Tibial artery (tissue), 4 donors: ENCODE measurements around the gene SLX9.

Experiments used
- DNase-seq, 2 donors: peaks; one replicate each; pipeline ENCODE4 v3.0.0-alpha.2; 2019
- H3K27ac ChIP-seq, 2 donors: fragments of 200-600 bp; sonication (generic) in 1 of 2; 1 replicate in 1 of 2; 2 replicates in 1 of 2; pipeline ENCODE4 v1.5.1; 2018 to 2019; ENCODE audit warnings: mild to moderate bottlenecking in 1 of 2
- H3K27me3 ChIP-seq, 2 donors: fragments of 200-600 bp; sonication (generic) in 1 of 2; one replicate each; pipeline versions ENCODE4 v1.5.1 to v1.6.0; 2016 to 2019
- H3K36me3 ChIP-seq, 3 donors: fragments of 200-600 bp; sonication (generic) in 2 of 3; one replicate each; pipeline ENCODE4 v1.5.1; 2016 to 2019; ENCODE audit warnings: mild to moderate bottlenecking in 2 of 3
- H3K4me1 ChIP-seq, 4 donors: fragments of 200-600 bp; sonication (generic) in 2 of 4; 1 replicate in 3 of 4; 2 replicates in 1 of 4; pipeline ENCODE4 v1.5.1; 2016 to 2019
- H3K4me3 ChIP-seq, 2 donors: fragments of 200-600 bp; sonication (generic) in 1 of 2; 1 replicate in 1 of 2; 2 replicates in 1 of 2; pipeline ENCODE4 v1.5.1; 2018 to 2019; ENCODE audit warnings: mild to moderate bottlenecking in 2 of 2
- H3K9me3 ChIP-seq, 3 donors: fragments of 200-600 bp; sonication (generic) in 1 of 3; one replicate each; pipeline ENCODE4 v1.5.1; 2016 to 2019
- intact Hi-C: fragments of 100-400 bp; cut with DNase I; formaldehyde crosslinking; loops from one replicate; pipeline ENCODE4 v1.15.0; 2023; ENCODE audit warnings: low total_unique reads
- TF ChIP-seq, protein P1 (sequence below), 2 experiments: fragments of 200-600 bp in 1 of 2; fragments of 450-650 bp in 1 of 2; IDR thresholded peaks; one replicate each; pipeline ENCODE4 v1.5.1; 2017 to 2019; ENCODE audit warnings: antibody characterized with exemption in 2 of 2, mild to moderate bottlenecking in 1 of 2, moderate library complexity in 1 of 2

Gene SLX9

DNA sequence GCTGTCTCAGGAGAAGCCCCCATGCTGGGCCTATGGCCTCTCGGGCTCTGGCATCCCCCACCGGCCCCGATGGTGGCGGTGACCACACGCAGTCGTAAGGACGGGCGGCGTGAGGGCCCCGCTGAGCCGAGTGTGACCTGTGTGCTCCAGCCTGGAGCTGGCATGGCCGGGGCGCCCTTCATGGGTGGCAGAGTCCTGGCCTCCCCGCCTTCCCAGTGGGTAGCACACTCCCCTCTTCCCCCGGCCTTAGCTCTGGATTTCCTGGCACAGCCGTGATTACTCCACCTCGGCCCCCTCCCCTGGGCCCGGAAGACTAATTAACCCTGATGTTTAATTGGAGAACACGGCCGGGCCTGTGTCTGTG, 44.6 kb downstream of the SLX9 start:
- H3K27me3 ChIP-seq, result no peaks in the 10 kb centered on the region
- TF ChIP-seq, protein P1, sequence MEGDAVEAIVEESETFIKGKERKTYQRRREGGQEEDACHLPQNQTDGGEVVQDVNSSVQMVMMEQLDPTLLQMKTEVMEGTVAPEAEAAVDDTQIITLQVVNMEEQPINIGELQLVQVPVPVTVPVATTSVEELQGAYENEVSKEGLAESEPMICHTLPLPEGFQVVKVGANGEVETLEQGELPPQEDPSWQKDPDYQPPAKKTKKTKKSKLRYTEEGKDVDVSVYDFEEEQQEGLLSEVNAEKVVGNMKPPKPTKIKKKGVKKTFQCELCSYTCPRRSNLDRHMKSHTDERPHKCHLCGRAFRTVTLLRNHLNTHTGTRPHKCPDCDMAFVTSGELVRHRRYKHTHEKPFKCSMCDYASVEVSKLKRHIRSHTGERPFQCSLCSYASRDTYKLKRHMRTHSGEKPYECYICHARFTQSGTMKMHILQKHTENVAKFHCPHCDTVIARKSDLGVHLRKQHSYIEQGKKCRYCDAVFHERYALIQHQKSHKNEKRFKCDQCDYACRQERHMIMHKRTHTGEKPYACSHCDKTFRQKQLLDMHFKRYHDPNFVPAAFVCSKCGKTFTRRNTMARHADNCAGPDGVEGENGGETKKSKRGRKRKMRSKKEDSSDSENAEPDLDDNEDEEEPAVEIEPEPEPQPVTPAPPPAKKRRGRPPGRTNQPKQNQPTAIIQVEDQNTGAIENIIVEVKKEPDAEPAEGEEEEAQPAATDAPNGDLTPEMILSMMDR (IDR thresholded peaks at IDR 0.05), result no peak
- H3K27ac ChIP-seq, result peak overlapping the region; percentile 89 to 92
- H3K9me3 ChIP-seq, result no peaks in the 10 kb centered on the region
- intact Hi-C loops, result loop anchor here (5.0 kb wide), 1 partner anchor 48 kb away; no protein-coding TSS in a partner anchor
- peaks cover 0 to 2% (median 0%) of the 10 kb centered on the region in 3 donors for H3K36me3 ChIP-seq
- H3K4me1 ChIP-seq, result peaks cover 0 to 76% (median 50%) of the 10 kb centered on the region in 4 donors
- DNase-seq, result peak in 1 of 2 donors; percentile 71
- no peak overlapping the region for H3K4me3 ChIP-seq

DNA sequence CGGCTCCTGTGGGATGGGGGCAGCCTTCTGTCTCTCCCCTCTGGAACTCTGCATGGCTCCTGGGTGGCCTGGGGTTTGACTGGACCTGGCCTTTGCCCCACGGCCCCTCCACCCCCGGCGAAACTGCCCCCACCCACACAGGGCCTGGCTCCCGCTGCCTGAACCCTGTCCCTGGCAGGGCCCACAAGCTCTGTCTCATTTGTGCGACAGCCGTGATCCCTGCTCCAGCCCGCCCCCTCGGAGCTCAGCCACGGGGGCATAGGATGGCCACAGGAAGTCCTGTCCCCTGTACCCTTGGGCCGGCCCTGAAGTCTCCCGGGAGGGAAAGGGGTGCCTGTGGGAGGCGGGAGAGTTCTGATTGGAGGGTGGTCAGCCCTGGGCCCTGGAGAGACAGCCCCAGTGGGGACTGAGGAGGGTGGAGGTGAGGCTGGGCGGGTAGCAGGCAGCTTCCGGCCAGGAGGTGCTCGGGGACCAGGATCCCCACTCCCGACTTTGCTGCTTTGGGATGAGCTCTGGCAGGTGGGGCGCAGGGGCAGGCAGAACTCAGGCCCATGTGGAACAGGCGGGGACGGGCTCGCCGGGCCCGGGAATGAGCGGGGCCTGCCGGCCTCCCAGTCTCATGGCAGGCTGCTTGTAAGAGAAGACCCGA, 45.1 kb downstream of the SLX9 start:
- Histone ChIP-seq H3K36me3 (no peaks in the 10 kb centered on the region), H3K4me1 (peaks cover 0 to 71% (median 48%) of the 10 kb centered on the region in 4 donors), H3K4me3 (no peak overlapping the region), H3K27me3 (no peaks in the 10 kb centered on the region), H3K27ac (peak overlapping the region; percentile 89 to 92), H3K9me3 (no peaks in the 10 kb centered on the region)
- TF ChIP-seq, protein P1 (IDR thresholded peaks at IDR 0.05), result no peak
- intact Hi-C loops, result loop anchor here (5.0 kb wide), 1 partner anchor 47 kb away; no protein-coding TSS in a partner anchor
- peak; percentile 24 to 91 for DNase-seq

DNA sequence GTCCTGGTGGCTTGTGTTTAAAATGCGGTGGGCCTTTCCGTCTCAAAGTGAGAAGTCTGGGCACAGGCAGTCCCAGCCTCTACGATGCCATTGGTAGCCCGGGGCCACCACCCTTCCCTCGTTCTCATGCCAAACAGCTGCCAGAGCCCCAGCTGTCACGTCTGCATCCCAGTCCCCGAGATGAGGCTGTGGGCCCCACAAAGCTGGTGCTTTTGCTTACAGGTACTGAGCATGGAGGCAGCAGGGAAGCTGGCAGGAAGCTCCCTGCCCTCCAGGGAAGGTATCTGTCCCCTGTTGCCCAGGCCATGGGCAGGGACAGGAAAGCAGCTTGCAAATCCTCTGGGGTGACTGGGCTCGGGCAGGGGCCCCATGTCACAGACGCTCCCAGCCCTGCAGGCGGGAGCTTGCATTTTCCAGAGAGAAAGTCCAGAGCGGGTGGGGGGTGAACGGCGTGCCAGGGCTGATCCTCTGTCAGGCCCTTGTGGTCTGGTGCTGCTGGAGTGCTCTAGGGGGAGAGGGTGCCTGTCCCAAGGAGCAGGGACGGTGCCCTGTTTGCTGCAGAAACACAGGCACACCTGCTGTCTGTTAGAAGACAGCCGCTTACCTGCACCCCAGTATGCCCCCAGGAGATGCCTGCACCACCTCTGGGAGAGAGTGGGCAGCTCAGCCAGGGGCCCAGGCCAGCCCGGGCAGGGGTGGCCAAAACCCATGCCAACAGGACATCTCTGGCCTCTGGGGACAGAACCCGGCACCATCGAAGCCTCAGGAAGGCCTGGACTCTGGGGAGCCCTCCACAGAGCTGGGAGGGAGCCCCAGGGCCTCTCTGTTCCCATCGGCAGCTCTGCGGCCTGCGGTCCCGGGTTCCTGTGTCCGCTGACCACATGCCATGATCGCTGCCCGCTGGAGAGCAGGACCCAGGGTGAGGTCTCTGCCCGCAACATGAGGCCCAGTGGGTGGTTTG, 45.9 kb downstream of the SLX9 start:
- intact Hi-C loops, result no loop called here
- Histone ChIP-seq H3K27ac (peak overlapping the region; percentile 89 to 92), H3K4me3 (no peak overlapping the region), H3K4me1 (peaks cover 0 to 64% (median 45%) of the 10 kb centered on the region in 4 donors), H3K9me3 (no peaks in the 10 kb centered on the region), H3K27me3 (no peaks in the 10 kb centered on the region), H3K36me3 (no peaks in the 10 kb centered on the region)
- DNase-seq, result peak; percentile 19 to 67
- TF ChIP-seq, protein P1 (IDR thresholded peaks at IDR 0.05), result no peak

DNA sequence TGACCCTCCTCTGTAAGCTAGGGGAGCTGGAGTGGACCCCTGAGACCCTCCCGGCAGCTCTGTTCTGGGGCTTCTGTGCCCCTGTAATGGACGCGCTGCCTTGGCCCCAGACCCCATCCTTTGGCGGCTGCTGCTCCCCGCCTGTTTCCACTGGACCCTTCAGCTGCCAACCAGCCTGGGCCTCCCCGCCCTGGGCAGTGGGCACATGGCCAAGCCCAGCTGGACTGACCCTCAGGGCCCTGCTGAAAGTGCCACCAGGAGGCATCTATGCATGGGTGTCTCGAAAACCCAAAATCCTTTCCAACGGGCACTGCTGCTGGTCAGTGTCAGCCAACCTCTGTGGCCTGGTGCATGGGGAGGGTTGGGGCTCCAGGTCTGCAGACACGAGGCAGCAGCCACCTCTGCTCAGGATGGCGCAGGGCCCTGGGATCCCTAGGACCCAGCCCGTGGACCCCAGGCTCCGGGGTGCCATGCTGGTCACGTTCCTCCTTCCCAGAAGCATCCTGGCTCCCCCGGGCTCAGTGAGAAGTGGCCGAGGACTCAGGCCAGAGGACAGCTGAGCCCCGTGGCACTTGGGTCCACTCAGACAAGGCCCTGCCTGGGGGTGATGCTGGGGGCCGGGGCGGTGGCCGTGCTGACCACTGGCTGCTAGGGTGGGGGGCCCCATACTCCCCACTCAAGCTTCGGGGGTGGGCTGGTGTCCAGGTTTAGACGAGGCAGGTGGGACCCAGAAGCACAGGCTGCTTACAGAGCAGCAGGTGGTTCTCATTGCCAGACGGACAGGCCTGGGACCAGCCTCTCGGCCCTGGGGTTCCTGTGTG, 46.9 kb downstream of the SLX9 start:
- DNase-seq, result peak; percentile 24 to 80
- Histone ChIP-seq H3K36me3 (no peaks in the 10 kb centered on the region), H3K27ac (peak overlapping the region; percentile 89 to 92), H3K4me3 (no peak overlapping the region), H3K9me3 (no peaks in the 10 kb centered on the region), H3K27me3 (no peaks in the 10 kb centered on the region), H3K4me1 (peaks cover 0 to 65% (median 47%) of the 10 kb centered on the region in 4 donors)
- TF ChIP-seq, protein P1 (IDR thresholded peaks at IDR 0.05), result no peak
- intact Hi-C loops, result no loop called here

DNA sequence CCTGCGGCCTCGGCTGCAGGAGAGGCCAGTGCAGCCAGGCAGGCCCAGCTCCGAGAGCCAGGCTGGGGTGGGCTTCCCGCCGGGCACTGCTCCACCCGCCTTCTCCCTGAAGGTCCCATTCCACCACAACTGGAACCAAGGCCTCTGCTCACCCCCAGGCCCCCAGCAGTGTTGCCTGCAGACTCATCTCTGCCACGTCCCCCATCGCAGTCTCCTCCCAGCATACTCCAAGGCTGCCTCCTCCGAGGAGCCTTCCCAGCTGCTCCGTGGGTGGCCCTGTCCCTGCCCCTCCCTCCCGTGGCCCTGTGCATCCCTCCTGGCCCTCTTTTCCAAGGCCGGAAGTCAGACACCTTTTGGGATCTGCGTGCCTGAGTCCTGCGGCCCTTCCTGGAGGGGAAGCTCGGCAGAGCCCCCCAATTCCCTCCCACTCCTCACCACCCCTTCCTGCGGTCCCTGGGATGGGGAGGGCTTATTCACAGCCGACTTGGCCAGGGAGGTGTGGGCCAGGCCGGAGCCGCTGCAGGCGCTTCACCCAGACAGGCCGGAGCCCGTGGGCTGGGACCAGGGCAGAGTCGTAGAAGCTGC, 47.6 kb downstream of the SLX9 start:
- Histone ChIP-seq H3K27ac (peak overlapping the region; percentile 89 to 92), H3K27me3 (no peaks in the 10 kb centered on the region), H3K4me1 (peaks cover 0 to 70% (median 52%) of the 10 kb centered on the region in 4 donors), H3K4me3 (no peak overlapping the region), H3K36me3 (no peaks in the 10 kb centered on the region), H3K9me3 (no peaks in the 10 kb centered on the region)
- TF ChIP-seq, protein P1 (IDR thresholded peaks at IDR 0.05), result no peak
- intact Hi-C loops, result no loop called here
- DNase-seq, result peak in 1 of 2 donors; percentile 64
